Gastrocnemius medialis (tissue), 4 donors: Measurements from ENCODE around the gene CRABP2. TPM values are rescaled to one million over a fixed set of nuclear protein-coding genes. Genes with fewer than 3 reads are reported as not detected.

Source experiments
- ATAC-seq, 2 donors: fragments of 150-250 bp; one replicate each; pipeline ENCODE4 v1.9.1; 2016
- DNase-seq, 2 donors: peaks; one replicate each; pipeline ENCODE4 v3.0.0-alpha.2; 2019
- H3K27ac ChIP-seq, 4 donors: fragments of 200-600 bp; sonication (generic); 1 replicate in 1 of 4; 2 replicates in 3 of 4; pipeline ENCODE4 v1.5.1; 2016 to 2018; ENCODE audit warnings: mild to moderate bottlenecking in 2 of 4, moderate library complexity in 1 of 4
- H3K27me3 ChIP-seq, 3 donors: fragments of 200-600 bp; sonication (generic) in 2 of 3; 1 replicate in 1 of 3; 2 replicates in 2 of 3; pipeline versions ENCODE4 v1.5.1 to v1.6.0; 2016 to 2019; ENCODE audit warnings: mild to moderate bottlenecking in 1 of 3, moderate library complexity in 1 of 3
- H3K36me3 ChIP-seq, 2 donors: fragments of 200-600 bp; sonication (generic) in 1 of 2; one replicate each; pipeline ENCODE4 v1.5.1; 2017 to 2018
- H3K4me1 ChIP-seq, 2 donors: fragments of 200-600 bp; sonication (generic) in 1 of 2; one replicate each; pipeline ENCODE4 v1.5.1; 2016 to 2017; ENCODE audit warnings: mild to moderate bottlenecking in 2 of 2
- H3K4me3 ChIP-seq, 4 donors: fragments of 200-600 bp; sonication (generic) in 3 of 4; 1 replicate in 1 of 4; 2 replicates in 3 of 4; pipeline ENCODE4 v1.5.1; 2016 to 2019; ENCODE audit warnings: mild to moderate bottlenecking in 2 of 4
- H3K9me3 ChIP-seq, 3 donors: fragments of 200-600 bp; sonication (generic) in 2 of 3; 1 replicate in 1 of 3; 2 replicates in 2 of 3; pipeline ENCODE4 v1.5.1; 2016 to 2019
- CTCF ChIP-seq, 5 experiments: fragments of 450-650 bp in 3 of 5; fragments of 200-600 bp in 2 of 5; sonication (generic) in 2 of 5; IDR thresholded peaks in 4 of 5; conservative IDR thresholded peaks in 1 of 5; 1 replicate in 4 of 5; 2 replicates in 1 of 5; pipeline ENCODE4 v1.5.1; 2016 to 2019; ENCODE audit warnings: antibody characterized with exemption in 5 of 5, mild to moderate bottlenecking in 3 of 5, moderate library complexity in 3 of 5
- POLR2A ChIP-seq, 2 donors: fragments of 450-650 bp; IDR thresholded peaks; one replicate each; pipeline ENCODE4 v1.6.1; 2017; ENCODE audit warnings: antibody characterized with exemption in 2 of 2, mild to moderate bottlenecking in 2 of 2, moderate library complexity in 2 of 2
- in situ Hi-C, 4 donors: fragments of 200-750 bp; cut with MboI; loops; one replicate each; pipeline versions ENCODE4 v1.15.0 to v1.8.0; 2017; ENCODE audit warnings: low sequenced_read_pairs in 4 of 4
- intact Hi-C: fragments of 100-400 bp; cut with DNase I; formaldehyde crosslinking; loops from one replicate; pipeline ENCODE4 v1.15.1; 2023; ENCODE audit warnings: low total_unique reads
- total RNA-seq, 4 donors: library from RNA; depleted of rRNA; stranded (reverse); fragments of >200 nt; gene quantifications; one replicate each; pipeline versions ENCODE4 v1.1.0 to v1.2.3, GENCODE V29; 2016

The CRABP2 gene
- total RNA-seq, 4 donors from 2014 or later, result 0.98 to 1.3 TPM; not detected in 2

GRCh38 chr1:156733989-156734584 lies 28.7 kb upstream of the CRABP2 start:
- intact Hi-C loops (no loop called here), in situ Hi-C loops (loop anchor here in 1 of 4 donors (25.0 kb wide), 1 partner anchor 672 kb away; the partner anchor contains the start of genes LAMTOR2, RAB25 and UBQLN4)
- peaks cover 0 to 42% of the 10 kb centered on the region in 2 donors for H3K36me3 ChIP-seq
- H3K27me3 ChIP-seq, result no peaks in the 10 kb centered on the region
- TF ChIP-seq POLR2A (IDR thresholded peaks at IDR 0.05), result no peak
- no peak for TF ChIP-seq CTCF (IDR thresholded peaks at IDR 0.05 in 4 of 5, conservative IDR thresholded peaks at IDR 0.05 in 1 of 5)
- H3K9me3 ChIP-seq, result no peaks in the 10 kb centered on the region
- no peak overlapping the region for H3K27ac ChIP-seq
- no peak overlapping the region for H3K4me3 ChIP-seq
- ATAC-seq, result no peak
- peaks cover 3 to 5% of the 10 kb centered on the region in 2 donors for H3K4me1 ChIP-seq
- no peak for DNase-seq

GRCh38 chr1:156728599-156729462 lies 23.4 kb upstream of the CRABP2 start, which contains the start of gene ISG20L2:
TSS of gene ISG20L2 (minus strand) at chr1:156728766. CDS start at chr1:156727652, 1,114 bp downstream.
- peak within 1 kb of the TSS; percentile 68 to 94 (median 84) for H3K4me3 ChIP-seq
- no peaks in the 10 kb centered on the region for H3K9me3 ChIP-seq
- DNase-seq, result peak; percentile 97
- intact Hi-C loops (loop anchor here (1.0 to 10.0 kb wide), 4 partner anchors 12 to 674 kb away; partner anchors contain the start of genes HDGF, LAMTOR2, MRPL24 and PRCC), in situ Hi-C loops (loop anchor here in 1 of 4 donors (5.0 to 25.0 kb wide), 2 partner anchors 42 to 667 kb away; partner anchors contain the start of genes LAMTOR2, RAB25 and UBQLN4)
- H3K27ac ChIP-seq, result peak within 1 kb of the TSS; percentile 91 to 98 (median 94)
- peaks cover 35 to 37% of the 10 kb centered on the region in 2 donors for H3K4me1 ChIP-seq
- ATAC-seq, result peak; percentile 94 to 96
- peaks cover 0 to 22% of the 10 kb centered on the region in 2 donors for H3K36me3 ChIP-seq
- H3K27me3 ChIP-seq, result no peaks in the 10 kb centered on the region
- no peak for TF ChIP-seq CTCF (IDR thresholded peaks at IDR 0.05 in 4 of 5, conservative IDR thresholded peaks at IDR 0.05 in 1 of 5)
- peak; percentile 14 to 48 for TF ChIP-seq POLR2A (IDR thresholded peaks at IDR 0.05)

- H3K4me3 ChIP-seq, result peak within 1 kb of the TSS; percentile 68 to 94 (median 84)
- no peaks in the 10 kb centered on the region for H3K27me3 ChIP-seq
- TF ChIP-seq POLR2A (IDR thresholded peaks at IDR 0.05), result peak; percentile 27 to 56
- TF ChIP-seq CTCF (IDR thresholded peaks at IDR 0.05 in 4 of 5, conservative IDR thresholded peaks at IDR 0.05 in 1 of 5), result no peak
- ATAC-seq (peak; percentile 76 to 78), DNase-seq (peak; percentile 67 to 76)
- peaks cover 0 to 22% of the 10 kb centered on the region in 2 donors for H3K36me3 ChIP-seq
- intact Hi-C loops, result loop anchor here (1.0 to 10.0 kb wide), 4 partner anchors 13 to 673 kb away; partner anchors contain the start of genes HDGF, LAMTOR2, MRPL24 and PRCC
- H3K4me1 ChIP-seq, result peaks cover 35 to 37% of the 10 kb centered on the region in 2 donors
- peak within 1 kb of the TSS; percentile 91 to 98 (median 94) for H3K27ac ChIP-seq
- in situ Hi-C loops, result loop anchor here in 1 of 4 donors (5.0 to 25.0 kb wide), 2 partner anchors 41 to 666 kb away; partner anchors contain the start of genes LAMTOR2, RAB25 and UBQLN4
- no peaks in the 10 kb centered on the region for H3K9me3 ChIP-seq
Observed at GRCh38 chr1:156727926-156728598, 22.7 kb upstream of the CRABP2 start, which contains the start of gene METTL25B. TSS of gene METTL25B (plus strand) at chr1:156728469. CDS start at chr1:156729105, 636 bp downstream.

- Histone ChIP-seq H3K9me3 (no peaks in the 10 kb centered on the region), H3K27me3 (no peaks in the 10 kb centered on the region), H3K4me1 (peaks cover 35 to 37% of the 10 kb centered on the region in 2 donors), H3K4me3 (peak overlapping the region; percentile 68 to 94 (median 84)), H3K36me3 (peaks cover 0 to 22% of the 10 kb centered on the region in 2 donors), H3K27ac (peak overlapping the region; percentile 91 to 98 (median 94))
- intact Hi-C loops, result loop anchor here (10.0 kb wide), 1 partner anchor 673 kb away; the partner anchor contains the start of genes LAMTOR2 and UBQLN4
- in situ Hi-C loops, result loop anchor here in 1 of 4 donors (5.0 to 25.0 kb wide), 2 partner anchors 40 to 665 kb away; partner anchors contain the start of genes LAMTOR2, RAB25 and UBQLN4
- ATAC-seq (no peak), DNase-seq (no peak)
- TF ChIP-seq CTCF (IDR thresholded peaks at IDR 0.05 in 4 of 5, conservative IDR thresholded peaks at IDR 0.05 in 1 of 5), result no peak
- TF ChIP-seq POLR2A (IDR thresholded peaks at IDR 0.05), result no peak
Observed at GRCh38 chr1:156727492-156727891, 22.1 kb upstream of the CRABP2 start.
